Osteoblast (primary cell): ENCODE results near the gene FBLN1. TPM values are rescaled to one million over a fixed set of nuclear protein-coding genes. Genes with fewer than 3 reads are reported as not detected.
"Not testable (repeated sequence)": the region's sequence is repeated elsewhere in the genome, so short reads cannot be mapped to it uniquely, and the experiment has no call there.

Experiments
- DNase-seq: peaks from one replicate; pipeline ENCODE4 v3.0.0; 2011; ENCODE audit warnings: low spot score, mixed read lengths; ENCODE audit not compliant: insufficient read length; ENCODE audit errors: missing footprints
- H2AFZ ChIP-seq: 2 replicates; pipeline ENCODE4 v1.6.0; 2011; ENCODE audit warnings: mild to moderate bottlenecking, low read length
- H3K27ac ChIP-seq: 2 replicates; pipeline ENCODE4 v1.5.1; 2011; ENCODE audit warnings: mild to moderate bottlenecking, low read depth, low read length, moderate library complexity
- H3K27me3 ChIP-seq: 2 replicates; pipeline ENCODE4 v1.6.0; 2012; ENCODE audit warnings: mild to moderate bottlenecking, control low read depth, inconsistent platforms, low read length, moderate library complexity; ENCODE audit not compliant: insufficient read depth
- H3K36me3 ChIP-seq: 2 replicates; pipeline ENCODE4 v1.5.1; 2011; ENCODE audit warnings: mild to moderate bottlenecking, low read length, control low read depth, moderate library complexity; ENCODE audit not compliant: insufficient read depth
- H3K4me1 ChIP-seq: 2 replicates; pipeline ENCODE4 v1.5.1; 2011; ENCODE audit warnings: mild to moderate bottlenecking, low read length, control low read depth, moderate library complexity; ENCODE audit not compliant: insufficient read depth
- H3K4me2 ChIP-seq: 2 replicates; pipeline ENCODE4 v1.6.0; 2011; ENCODE audit warnings: mild to moderate bottlenecking, low read length; ENCODE audit not compliant: insufficient read depth
- H3K4me3 ChIP-seq: fragments of 200-600 bp; sonication (generic); 3 replicates; pipeline ENCODE4 v1.5.1; 2012; ENCODE audit warnings: mild to moderate bottlenecking, low read length, inconsistent platforms; ENCODE audit not compliant: insufficient read depth
- H3K79me2 ChIP-seq: 2 replicates; pipeline ENCODE4 v1.6.0; 2012; ENCODE audit warnings: mild to moderate bottlenecking, low read length, control low read depth, inconsistent platforms; ENCODE audit not compliant: insufficient read depth
- H3K9me3 ChIP-seq: 2 replicates; pipeline ENCODE4 v1.5.1; 2011; ENCODE audit warnings: low read depth, low read length, control low read depth
- H4K20me1 ChIP-seq: 2 replicates; pipeline ENCODE4 v1.6.0; 2012; ENCODE audit warnings: mild to moderate bottlenecking, low read length, control low read depth; ENCODE audit not compliant: insufficient read depth
- CTCF ChIP-seq: IDR thresholded peaks from 2 replicates; pipeline ENCODE4 v1.5.1; 2011; ENCODE audit warnings: mild to moderate bottlenecking, low read depth, low read length, moderate library complexity; ENCODE audit errors: extremely low read depth
- total RNA-seq: library from RNA; depleted of rRNA; stranded (reverse); fragments of >200 nt; gene quantifications from 2 replicates; pipeline ENCODE4 v1.2.3, GENCODE V29; 2012

Gene FBLN1
- total RNA-seq, 1 donor, result 88.3 TPM

GRCh38 chr22:45560761-45561160 lies 58.1 kb downstream of the FBLN1 start:
- not testable (repeated sequence) for DNase-seq, H2AFZ ChIP-seq, H3K27me3 ChIP-seq, H3K9me3 ChIP-seq, H3K4me2 ChIP-seq, H3K4me3 ChIP-seq, H3K36me3 ChIP-seq, H4K20me1 ChIP-seq, H3K4me1 ChIP-seq, H3K27ac ChIP-seq, H3K79me2 ChIP-seq

GRCh38 chr22:45562102-45562501 lies 59.4 kb downstream of the FBLN1 start:
- H3K27me3 ChIP-seq, result no peaks in the 10 kb centered on the region
- H3K27ac ChIP-seq, result no peak overlapping the region
- TF ChIP-seq CTCF, result no peak
- H4K20me1 ChIP-seq, result no peaks in the 10 kb centered on the region
- H3K4me3 ChIP-seq, result no peak overlapping the region
- no peak overlapping the region for H3K4me2 ChIP-seq
- H2AFZ ChIP-seq, result no peak overlapping the region
- peaks cover 3% of the 10 kb centered on the region for H3K4me1 ChIP-seq
- H3K79me2 ChIP-seq, result no peaks in the 10 kb centered on the region
- no peaks in the 10 kb centered on the region for H3K36me3 ChIP-seq
- peak; percentile 50 for DNase-seq
- peaks cover 2% of the 10 kb centered on the region for H3K9me3 ChIP-seq

DNA sequence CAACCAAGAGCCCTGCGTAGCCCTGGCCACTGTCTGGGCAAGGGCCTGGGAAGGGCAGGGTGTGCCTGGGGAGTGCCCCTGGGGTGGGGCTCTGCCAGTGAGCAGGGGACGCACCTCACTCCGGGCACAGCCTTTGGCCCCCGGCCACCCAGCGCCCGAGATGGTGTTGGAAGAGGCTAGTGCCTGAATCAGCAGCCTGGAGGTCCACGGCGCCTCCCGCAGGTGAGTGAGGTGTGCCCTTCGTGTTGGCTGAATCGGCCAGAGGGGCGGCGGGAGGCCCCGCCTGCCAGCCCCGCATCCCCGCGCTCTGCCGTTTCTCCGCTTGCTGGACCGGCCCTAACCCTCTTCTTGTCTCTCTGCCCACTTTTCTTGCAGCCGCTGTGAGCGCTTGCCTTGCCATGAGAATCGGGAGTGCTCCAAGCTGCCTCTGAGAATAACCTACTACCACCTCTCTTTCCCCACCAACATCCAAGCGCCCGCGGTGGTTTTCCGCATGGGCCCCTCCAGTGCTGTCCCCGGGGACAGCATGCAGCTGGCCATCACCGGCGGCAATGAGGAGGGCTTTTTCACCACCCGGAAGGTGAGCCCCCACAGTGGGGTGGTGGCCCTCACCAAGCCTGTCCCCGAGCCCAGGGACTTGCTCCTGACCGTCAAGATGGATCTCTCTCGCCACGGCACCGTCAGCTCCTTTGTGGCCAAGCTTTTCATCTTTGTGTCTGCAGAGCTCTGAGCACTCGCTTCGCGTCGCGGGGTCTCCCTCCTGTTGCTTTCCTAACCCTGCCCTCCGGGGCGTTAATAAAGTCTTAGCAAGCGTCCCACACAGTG lies 60.1 kb downstream of the FBLN1 start:
- Histone ChIP-seq H3K36me3 (no peaks in the 10 kb centered on the region), H2AFZ (no peak overlapping the region), H3K4me2 (no peak overlapping the region), H3K4me3 (no peak overlapping the region), H3K79me2 (no peaks in the 10 kb centered on the region), H3K4me1 (peaks cover 3% of the 10 kb centered on the region), H3K9me3 (peaks cover 2% of the 10 kb centered on the region), H3K27ac (no peak overlapping the region), H3K27me3 (no peaks in the 10 kb centered on the region), H4K20me1 (no peaks in the 10 kb centered on the region)
- DNase-seq, result peak; percentile 27
- no peak for TF ChIP-seq CTCF

- Histone ChIP-seq H3K36me3 (no peaks in the 10 kb centered on the region), H3K4me2 (no peak overlapping the region), H3K9me3 (peaks cover 2% of the 10 kb centered on the region), H3K4me1 (no peaks in the 10 kb centered on the region), H3K27me3 (no peaks in the 10 kb centered on the region), H4K20me1 (no peaks in the 10 kb centered on the region), H2AFZ (no peak overlapping the region), H3K4me3 (no peak overlapping the region), H3K79me2 (no peaks in the 10 kb centered on the region), H3K27ac (no peak overlapping the region)
- DNase-seq, result peak; percentile 62
- TF ChIP-seq CTCF, result no peak
Measured at GRCh38 chr22:45563362-45564040, 60.8 kb downstream of the FBLN1 start.
